ENCODE results near the gene EMC9. TPM values are rescaled to one million over a fixed set of nuclear protein-coding genes. Genes with fewer than 3 reads are reported as not detected.

The EMC9 gene
- total RNA-seq, 2 donors from 2014 or later, result 9.9 to 21.1 TPM

- Histone ChIP-seq H3K27ac (no peak overlapping the region), H3K27me3 (no peaks in the 10 kb centered on the region), H3K36me3 (replicated peaks in 1 of 2; ENCODE audit: insufficient read depth in 1 of 2, low read depth in 2 of 2) (peaks cover 0 to 5% of the 10 kb centered on the region in 2 donors), H3K9me3 (no peaks in the 10 kb centered on the region), H3K4me3 (no peak overlapping the region), H3K4me1 (peaks cover 25% of the 10 kb centered on the region)
- 90% methylated on average over 13 of the region's 13 CpGs; no CpG with 5 or more reads in 1 of the 2 donors for WGBS, 2 donors
- no peak for ATAC-seq
- DNase-seq, result no peak
- TF ChIP-seq POLR2A (IDR thresholded peaks at IDR 0.05) (no peak), CTCF (IDR thresholded peaks at IDR 0.05) (no peak)
- intact Hi-C loops (cut with DNase I), result no loop called here
Measured at GRCh38 chr14:24103451-24103850, 37.9 kb downstream of the EMC9 start.

- 71 to 75% methylated on average over 7 of the region's 7 CpGs for WGBS, 2 donors
- ATAC-seq (no peak), DNase-seq (no peak)
- Histone ChIP-seq H3K4me1 (peaks cover 30% of the 10 kb centered on the region), H3K27ac (no peak overlapping the region), H3K9me3 (no peaks in the 10 kb centered on the region), H3K27me3 (no peaks in the 10 kb centered on the region), H3K4me3 (no peak overlapping the region), H3K36me3 (replicated peaks in 1 of 2; ENCODE audit: insufficient read depth in 1 of 2, low read depth in 2 of 2) (peaks cover 0 to 5% of the 10 kb centered on the region in 2 donors)
- TF ChIP-seq POLR2A (IDR thresholded peaks at IDR 0.05) (no peak), CTCF (IDR thresholded peaks at IDR 0.05) (no peak)
- intact Hi-C loops (cut with DNase I), result no loop called here
Measured at GRCh38 chr14:24102357-24103048, 38.9 kb downstream of the EMC9 start.

DNA sequence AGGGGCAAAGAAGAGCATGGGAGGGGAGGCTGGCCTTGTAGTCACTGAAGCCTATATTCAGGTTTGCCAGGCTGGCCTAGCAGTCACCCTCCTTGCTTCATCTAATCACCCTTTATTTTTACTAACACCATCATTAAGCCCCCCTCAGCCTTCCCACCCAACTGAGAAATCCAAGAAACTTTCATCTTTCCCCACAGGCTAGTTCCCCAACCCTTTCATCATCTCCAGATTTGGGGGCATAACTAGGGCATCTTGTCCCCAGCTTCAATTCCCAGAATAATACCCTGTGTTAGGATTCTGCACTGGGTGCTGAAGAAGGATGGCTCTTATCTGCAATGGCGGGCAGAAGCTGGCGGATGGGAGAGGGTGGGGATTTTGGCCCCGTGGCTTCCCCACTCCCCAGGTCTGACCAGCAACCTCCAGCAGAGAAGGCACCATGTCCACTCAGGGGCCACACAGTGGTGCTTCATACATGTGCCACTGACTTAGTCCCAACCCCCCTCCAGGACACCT, 40.4 kb downstream of the EMC9 start:
- DNase-seq, result no peak
- Histone ChIP-seq H3K27ac (peak overlapping the region in 1 of 4 donors; percentile 12), H3K27me3 (no peaks in the 10 kb centered on the region), H3K4me1 (peaks cover 37% of the 10 kb centered on the region), H3K4me3 (no peak overlapping the region), H3K9me3 (no peaks in the 10 kb centered on the region), H3K36me3 (replicated peaks in 1 of 2; ENCODE audit: insufficient read depth in 1 of 2, low read depth in 2 of 2) (peaks cover 0 to 5% of the 10 kb centered on the region in 2 donors)
- no peak for TF ChIP-seq POLR2A (IDR thresholded peaks at IDR 0.05)
- TF ChIP-seq CTCF (IDR thresholded peaks at IDR 0.05), result no peak
- 68 to 90% methylated on average over 3 of the region's 3 CpGs for WGBS, 2 donors
- intact Hi-C loops (cut with DNase I), result no loop called here
- ATAC-seq, result no peak

DNA sequence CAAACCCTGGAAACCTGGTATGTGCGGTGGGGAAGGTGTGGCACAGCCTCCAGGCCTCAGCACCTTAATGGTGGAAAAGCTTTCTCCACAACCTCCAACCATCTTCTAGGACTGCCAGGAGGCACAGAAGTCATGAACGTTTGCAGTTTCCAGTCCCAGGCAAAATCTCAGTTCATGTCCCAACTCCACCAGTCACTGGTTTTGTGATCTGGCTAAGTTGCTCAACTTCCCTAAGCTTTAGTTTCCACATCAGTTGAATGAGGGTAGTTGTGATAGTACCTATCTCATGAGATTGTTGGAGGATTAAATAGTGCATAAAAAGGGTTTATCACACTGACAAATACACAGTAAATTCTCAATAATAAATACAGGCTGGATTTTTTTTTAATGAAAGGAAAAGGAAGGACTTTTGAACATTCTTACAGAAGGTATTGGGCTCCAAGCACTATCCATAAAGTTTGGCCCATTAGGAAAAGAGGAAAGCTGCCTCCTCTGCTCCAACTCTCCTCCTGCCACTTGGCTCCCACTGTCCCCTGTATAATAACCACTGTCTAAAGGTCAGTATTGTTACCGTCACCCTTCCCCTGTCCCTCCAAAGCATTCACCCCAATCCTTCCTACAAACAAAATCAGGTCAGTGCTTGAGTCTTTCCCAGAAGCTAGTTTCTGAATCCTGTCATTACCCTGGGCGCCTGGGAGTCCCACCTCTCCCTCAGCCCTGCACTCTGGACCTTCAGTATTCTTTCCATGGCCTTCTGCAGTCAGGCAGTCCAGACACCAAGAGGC, 41.0 kb downstream of the EMC9 start:
- Histone ChIP-seq H3K4me1 (peaks cover 43% of the 10 kb centered on the region), H3K27ac (peak overlapping the region in 1 of 4 donors; percentile 12), H3K4me3 (no peak overlapping the region), H3K36me3 (replicated peaks in 1 of 2; ENCODE audit: insufficient read depth in 1 of 2, low read depth in 2 of 2) (peaks cover 0 to 5% of the 10 kb centered on the region in 2 donors), H3K27me3 (no peaks in the 10 kb centered on the region), H3K9me3 (no peaks in the 10 kb centered on the region)
- ATAC-seq, result no peak
- no peak for TF ChIP-seq CTCF (IDR thresholded peaks at IDR 0.05)
- TF ChIP-seq POLR2A (IDR thresholded peaks at IDR 0.05), result no peak
- no peak for DNase-seq
- intact Hi-C loops (cut with DNase I), result no loop called here
- 68 to 80% methylated on average over 4 of the region's 4 CpGs for WGBS, 2 donors
